ENCODE data around the gene ADAMTS3. TPM values are rescaled to one million over a fixed set of nuclear protein-coding genes. Genes with fewer than 3 reads are reported as not detected.

Gene ADAMTS3
- total RNA-seq, 1 donor from 2014 or later = 10.3 TPM

DNA sequence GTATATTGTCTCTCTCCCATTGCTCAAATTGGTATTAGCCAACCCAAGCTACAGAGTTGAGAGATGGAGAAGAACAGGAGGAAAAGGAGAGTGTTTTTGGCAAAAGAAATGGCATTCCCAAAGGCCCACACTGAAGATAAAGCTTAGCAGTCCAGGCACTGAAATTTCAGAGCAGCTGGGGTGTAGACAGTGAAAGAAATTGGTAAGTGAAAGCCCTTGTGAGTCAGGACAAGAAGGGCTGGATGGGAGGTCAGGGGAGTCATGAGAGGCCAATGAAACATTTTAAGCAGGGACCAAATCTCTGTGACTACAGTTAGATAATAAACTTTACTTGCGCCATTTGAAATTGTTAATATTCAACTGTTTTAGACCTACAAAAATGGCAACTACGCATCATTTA lies 177.7 kb downstream of the ADAMTS3 start:
- TF ChIP-seq CTCF (conservative IDR thresholded peaks at IDR 0.05) = no peak
- no peak overlapping the region for H3K4me3 Mint-ChIP-seq
- DNase-seq (ENCODE audit: extremely low spot score, unreplicated experiment) = no peak
- peaks cover 6% of the 10 kb centered on the region for H3K4me1 Mint-ChIP-seq (ENCODE audit: unreplicated experiment)
- H3K27ac Mint-ChIP-seq = no peak overlapping the region
- H3K36me3 Mint-ChIP-seq = no peaks in the 10 kb centered on the region
- no peaks in the 10 kb centered on the region for H3K27me3 Mint-ChIP-seq
- H3K9me3 Mint-ChIP-seq = no peaks in the 10 kb centered on the region

DNA sequence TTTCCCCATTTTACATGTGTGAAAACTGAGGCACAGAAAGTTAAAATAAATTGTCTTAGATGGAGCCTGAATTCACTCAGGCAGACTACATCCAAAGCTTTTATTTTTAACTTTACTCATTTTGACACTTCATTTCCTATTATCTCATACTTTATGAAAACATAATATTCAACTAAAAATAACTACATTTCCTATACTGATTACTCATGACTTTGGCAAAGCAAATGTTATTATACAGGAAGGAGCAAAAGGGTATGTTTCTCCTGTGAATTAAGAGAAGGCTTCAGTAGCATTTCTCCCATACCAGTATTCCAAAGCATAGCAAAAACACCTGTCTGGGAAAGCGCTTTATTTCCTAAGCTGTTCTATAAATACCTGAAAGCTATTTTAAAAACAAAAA lies 178.6 kb downstream of the ADAMTS3 start:
- Mint-ChIP-seq H3K4me1 (ENCODE audit: unreplicated experiment) (peaks cover 6% of the 10 kb centered on the region), H3K27ac (no peak overlapping the region), H3K27me3 (no peaks in the 10 kb centered on the region), H3K4me3 (no peak overlapping the region), H3K36me3 (no peaks in the 10 kb centered on the region), H3K9me3 (no peaks in the 10 kb centered on the region)
- no peak for TF ChIP-seq CTCF (conservative IDR thresholded peaks at IDR 0.05)
- DNase-seq (ENCODE audit: extremely low spot score, unreplicated experiment) = no peak

DNA sequence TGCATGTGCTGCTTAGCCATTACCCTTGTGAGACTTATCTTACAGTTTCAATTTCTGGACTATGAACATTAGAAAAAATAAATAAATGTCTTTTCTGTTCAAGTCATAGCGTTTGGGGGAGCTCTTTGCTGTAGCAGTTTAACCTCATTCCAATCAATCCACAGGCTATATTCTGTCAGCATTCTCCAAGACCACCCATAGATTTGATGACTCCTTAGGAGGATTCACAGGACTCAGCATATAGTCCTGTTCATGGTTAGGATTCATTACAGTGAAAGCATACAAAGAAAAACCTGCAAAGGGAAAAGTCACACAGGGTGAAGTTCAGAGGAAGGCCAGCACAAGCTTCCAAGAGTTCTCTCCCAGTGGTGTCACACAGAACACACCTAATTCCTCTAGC lies 180.5 kb downstream of the ADAMTS3 start:
- no peak for DNase-seq (ENCODE audit: extremely low spot score, unreplicated experiment)
- Mint-ChIP-seq H3K27ac (no peak overlapping the region), H3K27me3 (no peaks in the 10 kb centered on the region), H3K4me3 (no peak overlapping the region), H3K9me3 (no peaks in the 10 kb centered on the region), H3K4me1 (ENCODE audit: unreplicated experiment) (no peaks in the 10 kb centered on the region), H3K36me3 (no peaks in the 10 kb centered on the region)
- TF ChIP-seq CTCF (conservative IDR thresholded peaks at IDR 0.05) = no peak

GRCh38 chr4:72387959-72388358 lies 181.1 kb downstream of the ADAMTS3 start:
- Mint-ChIP-seq H3K4me1 (ENCODE audit: unreplicated experiment) (no peaks in the 10 kb centered on the region), H3K36me3 (no peaks in the 10 kb centered on the region), H3K9me3 (no peaks in the 10 kb centered on the region), H3K27me3 (no peaks in the 10 kb centered on the region), H3K27ac (no peak overlapping the region), H3K4me3 (no peak overlapping the region)
- TF ChIP-seq CTCF (conservative IDR thresholded peaks at IDR 0.05) = no peak
- no peak for DNase-seq (ENCODE audit: extremely low spot score, unreplicated experiment)

GRCh38 chr4:72383439-72383838 lies 185.6 kb downstream of the ADAMTS3 start:
- Mint-ChIP-seq H3K4me1 (ENCODE audit: unreplicated experiment) (no peaks in the 10 kb centered on the region), H3K9me3 (no peaks in the 10 kb centered on the region), H3K27ac (no peak overlapping the region), H3K4me3 (no peak overlapping the region), H3K36me3 (no peaks in the 10 kb centered on the region), H3K27me3 (no peaks in the 10 kb centered on the region)
- DNase-seq (ENCODE audit: extremely low spot score, unreplicated experiment) = no peak
- no peak for TF ChIP-seq CTCF (conservative IDR thresholded peaks at IDR 0.05)

DNA sequence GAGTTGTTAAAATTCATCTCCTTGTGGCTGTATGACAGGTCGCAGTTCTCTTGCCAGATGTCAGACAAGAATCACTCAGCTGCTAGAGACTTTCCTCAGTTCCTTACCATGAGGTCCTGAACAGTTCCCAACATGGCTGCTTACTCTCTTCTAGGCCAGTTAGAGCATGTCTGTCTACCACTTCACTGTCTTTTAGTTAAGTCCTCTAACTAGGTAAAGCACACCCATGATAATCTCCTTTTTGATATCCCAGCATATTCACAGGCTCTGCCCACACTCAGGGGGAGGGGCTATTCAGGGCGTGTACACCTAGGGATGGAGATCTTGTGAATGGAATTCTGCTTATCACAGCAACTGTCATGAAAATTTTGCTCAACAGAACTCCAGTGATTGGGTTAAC lies 190.1 kb downstream of the ADAMTS3 start:
- no peak for TF ChIP-seq CTCF (conservative IDR thresholded peaks at IDR 0.05)
- no peak for DNase-seq (ENCODE audit: extremely low spot score, unreplicated experiment)
- Mint-ChIP-seq H3K36me3 (no peaks in the 10 kb centered on the region), H3K27me3 (no peaks in the 10 kb centered on the region), H3K27ac (no peak overlapping the region), H3K4me1 (ENCODE audit: unreplicated experiment) (peaks cover 4% of the 10 kb centered on the region), H3K9me3 (no peaks in the 10 kb centered on the region), H3K4me3 (no peak overlapping the region)

All from type B pancreatic cell (in vitro differentiated cells).